CD4-positive, CD25-positive, alpha-beta regulatory T cell (primary cell): ENCODE results near the gene RNF135. TPM values are rescaled to one million over a fixed set of nuclear protein-coding genes. Genes with fewer than 3 reads are reported as not detected.
A peak's percentile ranks its signal among the peaks of the same experiment; 100 is the strongest.

Experiments
- ATAC-seq, 2 donors: fragments of 150-1000 bp; cut with Tn5 transposase; one replicate each; pipeline ENCODE4 v1.10.0; 2021; ENCODE audit warnings: low read depth in 2 of 2, moderate number of reproducible peaks in 2 of 2, moderate library complexity in 1 of 2
- DNase-seq, 3 donors: peaks; one replicate each; pipeline versions ENCODE4 v3.0.0 to v3.0.0-alpha.2; 2012 to 2022; ENCODE audit warnings: mixed read lengths in 1 of 3
- H3K27ac ChIP-seq: one replicate; pipeline ENCODE4 v1.7.0; 2013; ENCODE audit warnings: mild to moderate bottlenecking, low read length; ENCODE audit not compliant: insufficient read depth, poor library complexity, severe bottlenecking
- H3K27me3 ChIP-seq: one replicate; pipeline ENCODE4 v1.7.0; 2013; ENCODE audit warnings: low read length; ENCODE audit not compliant: control insufficient read depth, insufficient read depth
- H3K36me3 ChIP-seq: one replicate; pipeline ENCODE4 v1.7.0; 2013; ENCODE audit warnings: mild to moderate bottlenecking, low read length, moderate library complexity; ENCODE audit not compliant: control insufficient read depth, insufficient read depth
- H3K4me1 ChIP-seq: 2 replicates; pipeline ENCODE4 v1.7.0; 2013; ENCODE audit warnings: mild to moderate bottlenecking, low read length; ENCODE audit not compliant: insufficient read depth, control insufficient read depth, poor library complexity, severe bottlenecking
- H3K4me3 ChIP-seq: one replicate; pipeline ENCODE4 v1.7.0; 2013; ENCODE audit warnings: low read depth, mild to moderate bottlenecking, low read length, moderate library complexity
- H3K9me3 ChIP-seq, 2 experiments: 1 replicate in 1 of 2; 2 replicates in 1 of 2; pipeline ENCODE4 v1.7.0; 2013; ENCODE audit warnings: low read length in 2 of 2, mild to moderate bottlenecking in 1 of 2, moderate library complexity in 1 of 2; ENCODE audit not compliant: control insufficient read depth in 2 of 2
- H3K27ac Mint-ChIP-seq, 3 donors: one replicate each; pipeline ENCODE4 v1.8.0; 2020 to 2022; ENCODE audit warnings: mild to moderate bottlenecking in 3 of 3, mixed read lengths in 3 of 3, moderate library complexity in 2 of 3
- H3K27me3 Mint-ChIP-seq: one replicate; pipeline ENCODE4 v1.8.0; 2022; ENCODE audit warnings: mild to moderate bottlenecking, mixed read lengths
- H3K36me3 Mint-ChIP-seq: one replicate; pipeline ENCODE4 v1.8.0; 2020; ENCODE audit warnings: mixed read lengths
- H3K4me1 Mint-ChIP-seq, 4 donors: one replicate each; pipeline ENCODE4 v1.8.0; 2020 to 2022; ENCODE audit warnings: mixed read lengths in 4 of 4, mild to moderate bottlenecking in 1 of 4
- H3K4me3 Mint-ChIP-seq, 4 donors: one replicate each; pipeline ENCODE4 v1.8.0; 2020 to 2022; ENCODE audit warnings: mild to moderate bottlenecking in 4 of 4, mixed read lengths in 4 of 4, moderate library complexity in 3 of 4
- H3K9me3 Mint-ChIP-seq, 7 donors: one replicate each; pipeline ENCODE4 v1.8.0; 2020 to 2022; ENCODE audit warnings: mixed read lengths in 7 of 7, mild to moderate bottlenecking in 3 of 7, moderate library complexity in 2 of 7
- polyA plus RNA-seq, 4 donors: library from polyadenylated mRNA; unstranded; fragments of 300-500 nt; fragmentation: Illumina TruSeq; gene quantifications; one replicate each; pipeline ENCODE4 v1.2.3, GENCODE V29; 2021
- total RNA-seq: library from RNA; stranded (reverse); gene quantifications from one replicate; pipeline ENCODE4 v1.2.3, GENCODE V29; 2022

RNF135 gene
- total and polyA plus RNA-seq, 5 donors from 2014 or later, result 3.8 to 17.8 (median 10.8) TPM

DNA sequence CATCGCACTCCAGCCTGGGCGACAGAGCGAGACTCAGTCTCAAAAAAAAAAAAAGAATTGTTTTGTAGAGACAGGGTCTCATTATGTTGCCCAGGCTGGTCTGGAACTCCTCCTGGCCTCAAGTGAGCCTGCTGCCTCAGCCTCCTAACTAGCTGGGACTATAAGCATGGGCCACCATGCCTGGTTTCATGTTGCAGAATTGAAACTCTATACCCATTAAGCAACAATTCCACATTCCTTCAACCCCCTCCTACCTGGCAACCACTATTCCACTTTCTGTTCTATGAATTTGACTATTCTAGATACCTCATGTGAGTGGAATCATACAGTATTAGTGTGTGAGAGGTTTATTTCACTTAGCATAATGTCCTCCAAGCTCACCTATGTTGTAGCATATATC is 24.5 kb downstream of the RNF135 start:
- peaks cover 24% of the 10 kb centered on the region for H3K36me3 Mint-ChIP-seq
- no peaks in the 10 kb centered on the region for H3K4me1 ChIP-seq
- no peak overlapping the region for H3K27ac Mint-ChIP-seq
- DNase-seq (no peak), ATAC-seq (no peak)
- no peak overlapping the region for H3K4me3 Mint-ChIP-seq
- H3K36me3 ChIP-seq, result peaks cover 33% of the 10 kb centered on the region
- no peaks in the 10 kb centered on the region for H3K27me3 Mint-ChIP-seq
- H3K9me3 Mint-ChIP-seq, result no peaks in the 10 kb centered on the region
- H3K4me3 ChIP-seq, result no peak overlapping the region
- no peaks in the 10 kb centered on the region for H3K27me3 ChIP-seq
- no peaks in the 10 kb centered on the region for H3K4me1 Mint-ChIP-seq
- H3K27ac ChIP-seq, result no peak overlapping the region
- H3K9me3 ChIP-seq, result no peaks in the 10 kb centered on the region

DNA sequence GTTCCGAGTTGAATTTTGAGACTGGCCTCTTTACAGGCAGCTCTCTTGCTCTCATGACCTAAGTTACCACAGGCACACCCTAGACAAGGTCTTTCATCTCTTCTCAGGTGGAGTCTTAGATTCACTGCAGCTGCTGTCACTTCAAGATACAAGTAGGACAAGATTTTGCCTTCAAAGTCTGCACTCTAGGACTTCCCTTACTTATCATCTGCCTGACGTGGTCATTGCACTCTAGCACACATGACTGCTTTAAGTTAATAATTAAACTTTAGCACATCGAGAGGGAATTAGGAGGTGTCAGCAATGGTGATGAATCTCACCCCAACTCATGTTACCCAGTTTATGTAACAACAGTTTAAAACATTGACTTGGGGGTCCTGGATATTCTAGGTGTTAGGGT is 25.6 kb downstream of the RNF135 start:
- H3K4me1 Mint-ChIP-seq, result no peaks in the 10 kb centered on the region
- no peaks in the 10 kb centered on the region for H3K27me3 Mint-ChIP-seq
- no peak for ATAC-seq
- Histone ChIP-seq H3K36me3 (peaks cover 32% of the 10 kb centered on the region), H3K4me1 (no peaks in the 10 kb centered on the region), H3K27ac (no peak overlapping the region), H3K9me3 (no peaks in the 10 kb centered on the region), H3K4me3 (no peak overlapping the region), H3K27me3 (no peaks in the 10 kb centered on the region)
- no peak for DNase-seq
- H3K4me3 Mint-ChIP-seq, result no peak overlapping the region
- no peaks in the 10 kb centered on the region for H3K9me3 Mint-ChIP-seq
- peaks cover 20% of the 10 kb centered on the region for H3K36me3 Mint-ChIP-seq
- H3K27ac Mint-ChIP-seq, result no peak overlapping the region

DNA sequence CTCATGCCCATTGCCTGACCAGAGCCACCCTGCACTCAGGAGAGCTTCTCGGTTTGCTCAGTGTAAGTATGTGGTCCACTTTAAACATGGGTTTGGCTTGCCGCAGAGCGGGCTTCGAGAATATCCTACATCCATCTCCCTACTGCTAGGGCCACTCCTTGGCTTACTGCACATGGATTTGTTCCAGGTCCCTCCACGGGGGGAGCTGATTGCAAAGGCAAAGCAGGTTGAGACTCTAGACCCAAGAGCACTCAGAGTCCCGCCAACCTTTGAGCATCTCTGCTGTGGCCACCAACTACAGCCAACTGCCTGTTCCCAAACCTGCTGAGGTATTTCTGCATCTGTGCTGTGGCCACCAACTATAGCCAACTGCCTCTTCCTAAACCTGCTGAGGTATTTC is 26.4 kb downstream of the RNF135 start:
- H3K4me3 Mint-ChIP-seq, result no peak overlapping the region
- H3K9me3 Mint-ChIP-seq, result no peaks in the 10 kb centered on the region

DNA sequence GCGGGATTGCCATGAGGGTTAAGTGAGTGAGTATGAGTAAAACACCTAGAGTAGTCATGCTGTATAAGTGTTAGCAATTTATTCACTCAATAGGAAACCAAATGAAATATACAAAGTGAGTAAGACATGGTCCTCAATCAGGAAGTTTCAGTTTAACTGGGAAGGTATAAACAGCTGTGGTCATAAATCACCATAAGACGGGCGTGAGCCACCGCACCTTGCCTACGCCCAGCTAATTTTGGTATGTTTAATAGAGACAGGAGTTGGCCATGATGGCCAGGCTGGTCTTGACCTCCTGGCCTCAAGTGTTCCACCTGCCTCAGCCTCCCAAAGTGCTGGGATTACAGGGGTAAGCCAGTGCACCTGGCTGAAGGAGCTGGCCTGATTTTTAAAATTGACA is 27.0 kb downstream of the RNF135 start:
- Histone ChIP-seq H3K36me3 (peaks cover 32% of the 10 kb centered on the region), H3K4me3 (no peak overlapping the region), H3K9me3 (no peaks in the 10 kb centered on the region), H3K27me3 (no peaks in the 10 kb centered on the region), H3K27ac (no peak overlapping the region), H3K4me1 (no peaks in the 10 kb centered on the region)
- Mint-ChIP-seq H3K9me3 (no peaks in the 10 kb centered on the region), H3K4me1 (no peaks in the 10 kb centered on the region), H3K4me3 (no peak overlapping the region), H3K27me3 (no peaks in the 10 kb centered on the region), H3K27ac (no peak overlapping the region), H3K36me3 (peaks cover 30% of the 10 kb centered on the region)
- DNase-seq (no peak), ATAC-seq (no peak)

More for the DNA sequence above, 26.4 kb downstream of the RNF135 start:
- Histone ChIP-seq H3K27ac (no peak overlapping the region), H3K36me3 (peaks cover 32% of the 10 kb centered on the region), H3K4me3 (no peak overlapping the region), H3K4me1 (no peaks in the 10 kb centered on the region), H3K9me3 (no peaks in the 10 kb centered on the region), H3K27me3 (no peaks in the 10 kb centered on the region)
- no peaks in the 10 kb centered on the region for H3K4me1 Mint-ChIP-seq
- H3K27me3 Mint-ChIP-seq, result no peaks in the 10 kb centered on the region
- ATAC-seq, result no peak
- peaks cover 27% of the 10 kb centered on the region for H3K36me3 Mint-ChIP-seq
- DNase-seq, result no peak
- H3K27ac Mint-ChIP-seq, result no peak overlapping the region

DNA sequence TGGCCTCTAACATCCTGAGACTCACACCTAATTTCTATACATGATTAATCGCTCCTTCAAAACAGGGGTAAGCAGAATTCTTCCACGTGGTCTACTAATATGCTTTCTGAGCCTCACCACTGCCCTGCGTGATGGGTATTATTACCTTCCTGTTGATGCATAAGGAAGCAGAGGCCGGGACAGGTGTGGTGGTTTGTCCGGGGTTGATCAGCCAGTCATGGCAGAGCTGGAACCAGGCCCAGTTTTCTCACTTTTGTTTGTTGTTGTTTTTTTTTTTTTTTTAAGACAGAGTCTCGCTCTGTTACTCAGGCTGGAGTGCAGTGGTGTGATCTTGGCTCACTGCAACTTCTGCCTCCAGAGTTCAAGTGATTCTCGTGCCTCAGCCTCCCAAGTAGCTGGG is 31.2 kb downstream of the RNF135 start:
- no peak overlapping the region for H3K27ac ChIP-seq
- H3K4me3 Mint-ChIP-seq, result no peak overlapping the region
- H3K36me3 ChIP-seq, result peaks cover 27% of the 10 kb centered on the region
- no peak overlapping the region for H3K4me3 ChIP-seq
- peaks cover 0 to 5% (median 4%) of the 10 kb centered on the region in 4 donors for H3K4me1 Mint-ChIP-seq
- H3K4me1 ChIP-seq, result no peaks in the 10 kb centered on the region
- no peaks in the 10 kb centered on the region for H3K27me3 ChIP-seq
- peaks cover 0 to 2% (median 0%) of the 10 kb centered on the region in 7 donors for H3K9me3 Mint-ChIP-seq
- peak overlapping the region in 1 of 3 donors; percentile 65 for H3K27ac Mint-ChIP-seq
- H3K9me3 ChIP-seq, result no peaks in the 10 kb centered on the region
- H3K36me3 Mint-ChIP-seq, result peaks cover 29% of the 10 kb centered on the region
- no peak for ATAC-seq
- DNase-seq, result no peak
- H3K27me3 Mint-ChIP-seq, result no peaks in the 10 kb centered on the region

DNA sequence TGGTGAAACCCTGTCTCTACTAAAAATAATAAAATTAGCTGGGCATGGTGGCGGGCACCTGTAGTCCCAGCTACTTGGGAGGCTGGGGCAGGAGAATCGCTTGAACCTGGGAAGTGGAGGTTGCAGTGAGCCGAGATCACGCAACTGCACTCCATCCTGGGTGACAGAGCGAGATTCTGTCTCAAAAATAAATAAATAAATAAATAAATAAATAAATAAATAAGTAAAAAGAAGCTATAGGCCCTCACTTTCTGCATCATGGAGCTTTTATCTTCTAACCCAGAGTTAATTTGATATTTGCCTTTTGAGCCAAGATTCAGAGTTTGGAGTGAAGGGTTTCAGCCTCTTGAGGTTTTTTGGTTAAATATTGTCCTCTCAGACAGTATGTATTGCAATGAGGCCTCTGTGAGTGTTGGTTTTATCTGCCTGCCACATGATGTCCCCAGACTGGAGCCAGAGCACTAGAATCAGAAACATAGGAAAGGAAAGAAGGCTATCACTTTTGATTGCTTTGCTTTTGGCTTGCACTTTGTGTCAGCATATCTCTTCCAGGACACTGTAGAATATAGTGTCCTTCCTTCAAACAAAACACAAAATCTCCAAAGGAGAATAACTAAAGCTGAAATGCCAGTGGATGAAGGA is 32.5 kb downstream of the RNF135 start:
- DNase-seq, result no peak
- Histone ChIP-seq H3K4me3 (no peak overlapping the region), H3K27me3 (no peaks in the 10 kb centered on the region), H3K36me3 (peaks cover 15% of the 10 kb centered on the region), H3K4me1 (peaks cover 5% of the 10 kb centered on the region), H3K9me3 (no peaks in the 10 kb centered on the region), H3K27ac (no peak overlapping the region)
- Mint-ChIP-seq H3K4me3 (peak overlapping the region in 1 of 4 donors; percentile 6), H3K27ac (no peak overlapping the region), H3K36me3 (peaks cover 20% of the 10 kb centered on the region), H3K9me3 (peaks cover 0 to 2% (median 0%) of the 10 kb centered on the region in 7 donors), H3K27me3 (no peaks in the 10 kb centered on the region), H3K4me1 (peaks cover 8 to 15% (median 9%) of the 10 kb centered on the region in 4 donors)
- ATAC-seq, result no peak

DNA sequence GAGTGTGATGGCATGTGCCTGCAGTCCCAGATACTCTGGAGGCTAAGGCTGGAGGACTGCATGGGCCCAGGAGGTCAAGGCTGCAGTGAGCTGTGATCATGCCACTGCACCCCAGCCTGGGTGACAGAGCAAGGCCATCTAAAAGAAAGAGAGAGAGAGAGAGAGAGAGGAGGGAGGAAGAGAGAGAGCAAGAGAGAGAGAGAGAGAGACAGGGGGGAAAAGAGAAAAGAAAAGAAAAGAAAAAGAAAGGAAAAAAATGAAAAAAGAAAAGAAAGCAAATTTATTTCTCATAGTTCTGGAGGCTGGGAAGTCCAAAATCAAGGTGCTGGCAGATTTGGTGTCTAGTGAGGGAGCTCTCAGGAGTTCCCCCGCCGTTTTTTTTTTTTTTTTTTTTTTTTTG is 33.3 kb downstream of the RNF135 start:
- Histone ChIP-seq H3K27ac (no peak overlapping the region), H3K9me3 (no peaks in the 10 kb centered on the region), H3K4me3 (no peak overlapping the region), H3K4me1 (peaks cover 10% of the 10 kb centered on the region), H3K36me3 (peaks cover 7% of the 10 kb centered on the region), H3K27me3 (no peaks in the 10 kb centered on the region)
- ATAC-seq (no peak), DNase-seq (no peak)
- Mint-ChIP-seq H3K27ac (peak overlapping the region in 1 of 3 donors; percentile 48), H3K9me3 (peaks cover 0 to 2% (median 0%) of the 10 kb centered on the region in 7 donors), H3K4me3 (no peak overlapping the region), H3K36me3 (peaks cover 20% of the 10 kb centered on the region), H3K27me3 (no peaks in the 10 kb centered on the region), H3K4me1 (peaks cover 8 to 15% (median 13%) of the 10 kb centered on the region in 4 donors)

DNA sequence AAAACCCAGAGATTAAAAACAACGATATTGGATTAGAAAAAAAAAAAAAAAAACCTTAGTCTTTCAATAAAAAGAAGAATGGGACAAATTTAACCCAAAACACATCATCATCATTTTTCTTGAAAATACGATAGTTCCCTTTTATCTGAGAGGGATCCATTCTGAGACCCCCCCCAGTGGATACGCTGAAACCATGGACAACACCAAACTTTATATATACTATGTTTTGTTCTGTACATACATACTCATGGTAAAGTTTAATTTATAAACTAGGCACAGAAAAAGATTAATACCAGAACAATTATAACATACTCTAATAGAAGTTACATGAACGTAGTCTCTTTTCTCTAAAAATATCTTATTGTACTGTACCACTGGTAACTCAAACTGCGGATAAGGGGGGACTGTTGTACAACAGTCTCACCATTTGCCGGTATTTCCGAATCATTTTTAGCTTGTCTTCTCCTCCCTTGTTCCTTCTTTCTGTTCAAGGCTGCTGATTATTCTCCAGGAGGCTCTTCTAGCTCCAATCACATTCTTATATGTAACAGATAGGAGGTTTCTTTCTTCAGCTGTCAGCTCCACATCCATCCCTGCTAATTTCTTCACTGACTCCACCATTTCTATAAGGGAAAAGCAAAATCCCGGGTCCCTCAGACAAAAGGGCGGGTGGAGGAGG is 37.0 kb downstream of the RNF135 start:
- Histone ChIP-seq H3K9me3 (no peaks in the 10 kb centered on the region), H3K4me3 (peak overlapping the region; percentile 72), H3K36me3 (no peaks in the 10 kb centered on the region), H3K27ac (peak overlapping the region; percentile 60), H3K4me1 (peaks cover 12% of the 10 kb centered on the region), H3K27me3 (no peaks in the 10 kb centered on the region)
- peak overlapping the region; percentile 93 to 97 (median 94) for H3K4me3 Mint-ChIP-seq
- H3K27me3 Mint-ChIP-seq, result no peaks in the 10 kb centered on the region
- DNase-seq (no peak), ATAC-seq (no peak)
- H3K4me1 Mint-ChIP-seq, result peaks cover 16 to 27% (median 21%) of the 10 kb centered on the region in 4 donors
- H3K9me3 Mint-ChIP-seq, result peaks cover 0 to 2% (median 0%) of the 10 kb centered on the region in 7 donors
- peak overlapping the region; percentile 89 to 97 (median 96) for H3K27ac Mint-ChIP-seq
- H3K36me3 Mint-ChIP-seq, result peaks cover 5% of the 10 kb centered on the region
